Stimulated activated CD8-positive, alpha-beta memory T cell treated with anti-CD3 and anti-CD28 coated beads, Interleukin-15, amount 100 ng/mL, for 4 hours (primary cell): ENCODE data around the gene PKD2.
"Not testable (repeated sequence)": the region's sequence is repeated elsewhere in the genome, so short reads cannot be mapped to it uniquely, and the experiment has no call there.

ENCODE experiments used
- DNase-seq, 2 donors: peaks; one replicate each; pipeline ENCODE4 v3.0.0-alpha.2; 2020; ENCODE audit warnings: low read depth in 2 of 2

PKD2 gene

GRCh38 chr4:88070031-88070430 lies 62.6 kb downstream of the PKD2 start:
- DNase-seq: no peak

DNA sequence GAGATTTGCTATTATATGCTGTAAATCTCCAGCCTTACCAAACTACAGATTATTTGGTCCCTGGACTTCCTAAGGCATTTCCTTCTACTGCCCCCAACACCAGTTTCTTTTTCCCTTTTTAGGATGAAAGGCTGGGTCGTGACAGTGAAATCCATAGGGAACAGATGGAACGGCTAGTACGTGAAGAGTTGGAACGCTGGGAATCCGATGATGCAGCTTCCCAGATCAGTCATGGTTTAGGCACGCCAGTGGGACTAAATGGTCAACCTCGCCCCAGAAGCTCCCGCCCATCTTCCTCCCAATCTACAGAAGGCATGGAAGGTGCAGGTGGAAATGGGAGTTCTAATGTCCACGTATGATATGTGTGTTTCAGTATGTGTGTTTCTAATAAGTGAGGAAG lies 67.9 kb downstream of the PKD2 start:
- no peak for DNase-seq

DNA sequence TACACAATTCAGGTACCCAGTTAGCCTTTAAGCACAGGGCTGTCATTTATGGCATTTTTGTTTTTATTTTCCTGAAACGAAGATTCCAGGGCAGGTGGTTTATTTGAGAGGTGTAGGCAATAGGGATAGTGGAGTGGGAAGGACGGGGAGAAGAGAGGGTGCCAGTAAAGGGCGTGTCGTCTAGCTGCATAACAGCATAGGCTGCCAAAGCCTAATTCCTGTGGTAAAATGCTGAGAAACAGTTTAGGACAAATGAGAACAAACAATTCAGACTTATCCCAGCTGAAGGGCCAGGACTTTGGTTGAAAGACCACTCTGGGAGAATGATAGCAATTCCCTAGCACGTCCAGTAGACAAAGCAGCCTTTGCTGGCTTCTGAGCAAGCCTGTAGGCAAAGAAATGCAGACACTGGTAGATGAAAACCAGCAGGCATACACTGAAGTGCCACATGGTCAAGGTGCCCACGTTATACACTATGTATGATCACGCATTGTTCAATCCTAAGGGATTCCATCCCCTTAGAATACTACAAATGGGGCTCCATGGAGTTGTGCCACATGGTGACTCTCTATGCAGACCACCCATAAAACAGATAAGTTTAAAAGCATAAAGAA lies 70.6 kb downstream of the PKD2 start:
- no peak for DNase-seq

DNA sequence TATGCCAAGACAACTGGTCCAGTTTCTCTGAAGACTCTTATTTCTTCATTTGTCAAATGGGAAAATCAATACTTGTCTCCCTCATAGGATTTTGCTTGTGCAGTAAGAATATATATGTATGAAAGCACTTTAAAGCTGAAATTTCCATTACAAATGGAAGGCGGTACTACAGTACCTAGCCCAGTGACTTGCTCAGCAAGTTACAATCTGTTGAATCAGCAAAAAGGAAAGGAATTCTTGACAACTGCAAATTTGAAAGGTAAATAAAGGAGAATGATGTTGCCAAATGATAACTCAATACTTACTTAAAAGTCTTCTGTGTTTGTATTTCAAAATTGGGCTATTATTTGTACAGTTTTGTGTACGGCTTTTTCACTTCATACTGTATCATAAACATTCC lies 71.1 kb downstream of the PKD2 start:
- no peak for DNase-seq

DNA sequence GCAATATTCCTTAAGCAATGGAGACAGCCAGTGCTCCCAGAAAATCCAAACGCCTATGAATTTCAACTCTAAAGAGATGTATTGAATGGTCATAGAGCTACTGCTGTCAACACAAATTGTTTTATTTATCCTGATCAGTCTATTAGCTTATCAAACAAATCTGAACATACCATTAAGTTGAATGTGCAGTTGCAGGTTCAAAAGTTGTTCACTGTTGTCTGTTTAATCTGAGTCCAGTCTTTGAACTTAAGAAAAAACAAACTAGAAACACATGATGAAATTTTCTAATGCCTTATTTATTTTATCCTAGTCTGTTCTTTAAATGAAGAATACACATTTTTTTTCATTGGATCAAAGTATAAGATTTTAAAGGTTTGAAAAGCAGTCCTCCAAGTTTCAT lies 73.2 kb downstream of the PKD2 start:
- DNase-seq: no peak

DNA sequence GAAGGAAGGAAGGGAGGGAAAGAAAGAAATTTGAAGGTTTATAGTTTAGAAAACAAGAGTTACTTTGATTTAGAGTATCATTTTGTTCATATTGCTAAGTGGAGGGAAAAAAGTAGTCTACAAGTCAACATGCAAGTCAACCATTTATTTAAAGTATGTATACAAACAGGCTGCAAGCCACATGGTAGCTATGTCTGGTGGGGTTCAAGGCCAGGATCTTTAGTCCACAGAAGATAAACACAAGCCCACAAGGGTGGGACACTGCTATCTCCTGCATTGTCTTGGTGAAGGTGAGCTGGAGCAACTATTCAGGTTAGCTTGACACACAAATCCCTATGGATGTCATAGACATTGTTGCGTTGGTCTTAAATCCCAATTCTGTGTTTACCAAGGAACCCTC lies 79.6 kb downstream of the PKD2 start:
- no peak for DNase-seq

DNA sequence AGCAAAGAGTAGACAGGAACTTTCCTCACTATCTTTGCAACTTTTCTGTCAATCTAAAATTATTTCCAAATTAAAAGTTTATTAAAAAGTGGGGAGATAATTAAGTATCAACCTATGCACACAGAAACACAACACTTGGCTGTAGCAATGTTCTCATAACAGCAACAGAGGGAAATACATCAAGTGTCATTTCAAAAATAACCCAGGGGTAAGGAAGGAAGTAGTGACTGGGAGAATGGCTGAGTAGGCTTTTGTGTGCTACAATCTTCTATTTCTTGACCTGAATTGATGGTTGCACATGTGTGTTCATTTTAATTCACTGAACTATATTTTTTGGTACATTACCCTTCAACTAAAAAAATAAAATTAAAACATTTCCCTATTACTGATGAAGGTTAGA lies 83.5 kb downstream of the PKD2 start:
- no peak for DNase-seq

DNA sequence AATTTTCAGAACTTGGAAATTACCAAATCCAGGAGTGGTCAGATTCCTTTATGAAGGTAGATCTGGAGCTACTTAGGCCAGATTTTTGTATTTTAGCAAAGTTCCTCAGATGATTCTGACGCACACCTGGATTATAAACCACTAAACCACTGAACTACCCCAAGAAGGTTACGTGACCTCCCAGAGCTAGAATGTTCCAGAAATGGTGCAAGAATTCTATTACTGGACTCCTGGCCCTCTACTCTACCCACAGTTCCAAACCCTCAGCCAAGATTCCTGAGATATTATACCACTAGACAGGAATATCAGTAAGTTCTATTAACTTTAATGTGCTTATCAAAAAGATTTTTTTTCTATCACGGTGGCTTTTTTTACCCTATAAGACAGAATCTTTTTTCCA lies 83.9 kb downstream of the PKD2 start:
- DNase-seq: no peak

DNA sequence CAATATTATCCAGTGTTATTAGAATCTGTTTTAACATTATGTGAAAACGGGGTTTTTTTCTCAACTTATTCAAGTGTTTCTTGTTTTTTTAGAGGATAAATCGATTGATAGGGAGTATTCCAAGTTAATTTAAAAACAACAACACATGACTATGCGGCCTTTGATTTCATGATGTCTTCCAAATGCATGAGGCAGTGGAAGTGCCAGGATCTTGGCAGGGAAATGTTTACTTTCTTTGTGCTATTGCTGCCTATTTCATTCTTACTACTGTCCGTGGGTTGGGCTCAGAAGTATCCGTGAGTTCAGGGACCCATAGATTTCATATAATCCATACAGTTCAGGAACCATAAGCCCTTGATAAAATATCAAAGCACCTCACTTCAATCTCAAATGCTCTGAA lies 86.4 kb downstream of the PKD2 start:
- no peak for DNase-seq

DNA sequence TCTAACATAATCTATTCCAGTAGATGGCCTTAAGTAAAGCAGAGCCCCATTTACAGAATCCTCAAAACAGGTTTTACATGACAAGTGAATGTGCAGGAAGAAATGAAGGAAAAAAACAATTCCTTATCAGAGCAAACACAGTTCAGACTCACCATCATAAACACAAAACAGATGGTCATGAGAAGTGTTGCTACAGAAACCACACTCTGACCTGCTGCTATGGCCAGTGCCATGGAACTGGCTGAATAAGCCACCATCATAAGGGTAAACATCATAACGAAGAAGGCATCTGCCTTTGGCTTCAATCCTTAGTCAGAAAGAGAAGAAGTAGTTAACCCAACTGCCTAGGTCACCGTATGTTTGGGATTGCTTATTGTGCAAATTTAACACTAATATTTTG lies 89.9 kb downstream of the PKD2 start:
- no peak for DNase-seq

GRCh38 chr4:88097781-88098180 lies 90.3 kb downstream of the PKD2 start:
- DNase-seq: no peak

- no peak for DNase-seq
Measured at GRCh38 chr4:88098993-88099752, 91.7 kb downstream of the PKD2 start.

DNA sequence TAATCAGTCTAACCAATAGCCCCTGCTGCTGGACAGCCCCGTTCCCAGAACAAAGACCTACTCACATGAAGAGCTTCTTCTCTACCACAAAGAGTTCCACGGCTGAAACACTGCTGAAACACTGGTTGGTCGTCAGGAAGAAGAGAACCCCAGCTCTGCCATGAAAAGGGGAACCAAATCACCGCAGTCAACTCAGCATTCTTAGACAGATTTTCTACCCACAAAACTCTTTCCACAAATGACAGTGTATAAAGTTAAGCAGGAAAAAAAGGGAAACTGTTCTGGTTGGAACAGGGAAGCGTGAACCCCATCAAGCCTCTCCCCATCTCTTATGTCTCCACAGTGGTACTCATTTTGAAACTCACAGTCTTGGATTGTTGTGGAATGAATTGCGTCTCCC lies 93.7 kb downstream of the PKD2 start:
- DNase-seq: no peak

DNA sequence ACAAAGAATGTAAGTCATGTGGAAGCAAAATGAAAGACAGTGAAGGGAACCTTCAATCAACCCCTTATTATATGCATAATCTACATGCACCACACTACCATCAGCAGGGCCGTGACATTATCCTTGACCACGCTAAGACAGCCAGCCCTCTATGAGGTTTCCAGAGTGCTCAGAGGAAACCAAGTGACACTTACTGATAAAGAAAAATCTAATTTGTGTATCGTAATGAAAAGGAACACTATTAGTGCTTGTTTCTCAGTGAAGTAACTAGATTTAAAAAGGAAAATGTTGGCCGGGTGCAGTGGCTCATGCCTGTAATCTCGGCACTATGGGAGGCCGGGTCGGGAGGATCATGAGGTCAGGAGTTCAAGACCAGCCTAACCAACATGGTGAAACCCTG lies 94.6 kb downstream of the PKD2 start:
- DNase-seq: no peak

GRCh38 chr4:88104902-88105610 lies 97.6 kb downstream of the PKD2 start:
- no peak for DNase-seq

DNA sequence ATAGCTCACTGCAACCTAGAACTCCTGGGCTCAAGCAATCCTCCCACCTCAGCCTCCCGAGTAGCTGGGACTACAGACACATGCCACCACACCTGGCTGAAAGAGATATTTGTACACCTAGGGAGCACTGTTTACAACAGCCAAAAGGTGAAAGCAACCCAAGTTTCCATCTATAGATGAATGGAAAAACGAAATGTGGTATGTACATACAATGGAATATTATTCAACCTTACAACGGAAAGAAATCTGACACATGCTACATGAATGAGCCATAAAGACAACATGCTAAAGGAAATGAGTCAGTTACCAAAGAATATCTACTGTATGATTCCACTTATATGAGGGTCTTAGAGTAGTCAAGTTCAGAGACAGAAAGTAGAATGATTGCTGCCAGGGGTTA lies 98.8 kb downstream of the PKD2 start:
- no peak for DNase-seq

- DNase-seq: no peak
Measured at GRCh38 chr4:88107406-88108107, 100.1 kb downstream of the PKD2 start.

- DNase-seq: not testable (repeated sequence)
Measured at GRCh38 chr4:88108108-88108465, 100.7 kb downstream of the PKD2 start.

DNA sequence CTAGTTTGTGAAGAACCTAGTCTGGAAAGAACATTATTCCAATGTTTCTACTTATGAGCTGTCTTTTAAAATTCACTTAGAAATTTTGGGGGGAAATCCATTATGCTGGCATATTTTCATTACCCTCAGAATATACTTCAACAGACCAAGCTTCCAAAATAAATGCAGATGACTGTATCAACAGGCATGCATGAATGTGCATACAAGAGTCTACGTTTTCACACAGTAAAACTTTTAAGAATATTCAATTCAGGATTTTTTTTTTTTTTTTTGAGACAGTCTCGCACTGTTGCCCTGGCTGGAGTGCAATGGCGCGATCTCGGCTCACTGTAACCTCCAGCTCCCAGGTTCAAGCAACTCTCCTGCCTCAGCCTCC lies 101.3 kb downstream of the PKD2 start:
- DNase-seq: no peak

DNA sequence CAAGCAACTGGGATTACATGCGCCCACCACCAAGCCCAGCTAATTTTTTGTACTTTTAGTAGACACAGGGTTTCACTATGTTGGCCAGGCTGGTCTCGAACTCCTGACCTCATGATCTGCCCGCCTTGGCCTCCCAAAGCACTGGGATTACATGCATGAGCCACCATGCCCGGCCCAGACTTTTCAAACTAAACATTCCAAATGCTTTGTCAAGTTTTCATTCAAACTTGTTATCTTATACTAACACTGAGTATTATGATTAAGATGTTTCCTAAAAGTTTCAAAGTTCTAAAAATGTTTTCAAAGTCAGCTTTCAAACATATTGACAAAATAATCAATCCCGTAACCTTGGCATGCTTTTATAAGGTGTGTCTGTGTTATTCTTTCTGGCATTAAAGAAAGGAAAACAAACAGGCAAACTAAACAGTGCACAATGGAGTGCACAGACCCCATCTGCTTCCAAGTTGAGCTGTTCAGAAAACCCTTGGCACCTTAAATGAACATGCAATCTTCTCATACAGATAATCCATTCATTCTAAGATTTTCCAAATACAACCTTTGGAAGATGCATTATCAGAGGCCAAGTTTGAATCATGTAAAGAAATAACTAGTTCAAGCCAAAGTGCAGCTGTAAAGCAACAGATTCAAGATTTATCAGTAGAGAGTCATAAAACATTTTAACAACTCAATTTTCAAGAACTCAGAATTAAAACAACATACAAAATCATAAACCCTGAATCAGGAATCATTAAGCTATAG lies 101.9 kb downstream of the PKD2 start:
- DNase-seq: no peak

GRCh38 chr4:88110826-88111225 lies 103.4 kb downstream of the PKD2 start:
- DNase-seq: no peak

- DNase-seq: no peak
Measured at GRCh38 chr4:88112856-88113255, 105.4 kb downstream of the PKD2 start.
